NCI-H1694 treated with DMSO at 0.1 percent for 48 hours (cell line): ENCODE data around the gene SLC17A5.
"Not testable (repeated sequence)": the region's sequence is repeated elsewhere in the genome, so short reads cannot be mapped to it uniquely, and the experiment has no call there.

Source experiments
- DNase-seq: peaks from one replicate; lab custom pipeline; 2025; lab: John Stamatoyannopoulos, UW

The SLC17A5 gene

DNA sequence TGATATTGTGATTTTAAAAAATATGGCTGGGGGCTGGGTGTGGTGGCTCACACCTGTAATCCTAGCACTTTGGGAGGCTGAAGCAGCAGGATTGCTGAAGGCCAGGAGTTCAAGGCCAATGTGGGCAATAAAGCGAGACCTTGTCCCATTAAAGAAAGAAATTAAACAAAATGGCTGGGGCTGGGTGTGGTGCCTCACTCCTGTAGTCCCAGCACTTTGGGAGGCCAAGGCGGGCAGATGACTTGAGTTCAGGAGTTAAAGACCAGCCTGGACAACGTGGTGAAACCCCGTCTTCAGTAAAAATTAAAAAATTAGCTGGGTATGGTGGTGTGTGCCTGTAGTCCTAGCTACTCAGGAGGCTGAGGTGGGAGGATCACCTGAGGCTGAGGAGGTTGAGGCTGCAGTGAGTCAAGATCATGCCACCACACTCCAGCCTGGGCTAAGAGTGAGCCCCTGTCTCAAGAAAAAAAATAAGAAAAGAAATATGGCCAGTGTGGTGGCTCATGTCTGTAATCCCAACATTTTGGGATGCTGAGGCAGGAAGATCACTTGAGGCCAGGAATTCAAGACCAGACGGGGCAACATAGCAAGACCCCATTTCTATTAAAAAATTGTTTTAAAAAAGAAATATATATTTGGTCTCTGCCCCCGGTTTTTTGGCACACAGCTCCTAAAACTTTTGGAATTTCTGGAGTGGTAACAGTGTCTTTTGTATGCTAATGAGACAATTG, 39.8 kb downstream of the SLC17A5 start:
- no peak for DNase-seq

DNA sequence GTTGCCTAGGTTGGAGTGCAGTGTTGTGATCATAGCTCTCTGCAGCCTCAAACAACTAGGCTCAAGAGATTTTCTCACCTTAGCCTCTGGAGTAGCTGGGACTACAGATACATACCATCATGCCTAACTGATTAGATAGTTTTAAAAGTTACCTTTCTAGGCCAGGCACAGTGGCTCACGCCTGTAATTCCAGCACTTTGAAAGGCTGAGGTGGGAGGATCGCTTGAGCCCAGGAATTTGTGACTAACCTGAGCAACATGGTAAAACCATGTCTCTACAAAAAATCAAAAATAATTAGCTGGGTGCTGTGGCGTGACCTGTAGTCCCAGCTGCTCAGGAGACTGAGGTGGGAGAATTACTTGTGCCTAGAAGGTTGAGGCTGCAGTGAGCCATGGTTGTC, 41.2 kb downstream of the SLC17A5 start:
- DNase-seq = no peak

DNA sequence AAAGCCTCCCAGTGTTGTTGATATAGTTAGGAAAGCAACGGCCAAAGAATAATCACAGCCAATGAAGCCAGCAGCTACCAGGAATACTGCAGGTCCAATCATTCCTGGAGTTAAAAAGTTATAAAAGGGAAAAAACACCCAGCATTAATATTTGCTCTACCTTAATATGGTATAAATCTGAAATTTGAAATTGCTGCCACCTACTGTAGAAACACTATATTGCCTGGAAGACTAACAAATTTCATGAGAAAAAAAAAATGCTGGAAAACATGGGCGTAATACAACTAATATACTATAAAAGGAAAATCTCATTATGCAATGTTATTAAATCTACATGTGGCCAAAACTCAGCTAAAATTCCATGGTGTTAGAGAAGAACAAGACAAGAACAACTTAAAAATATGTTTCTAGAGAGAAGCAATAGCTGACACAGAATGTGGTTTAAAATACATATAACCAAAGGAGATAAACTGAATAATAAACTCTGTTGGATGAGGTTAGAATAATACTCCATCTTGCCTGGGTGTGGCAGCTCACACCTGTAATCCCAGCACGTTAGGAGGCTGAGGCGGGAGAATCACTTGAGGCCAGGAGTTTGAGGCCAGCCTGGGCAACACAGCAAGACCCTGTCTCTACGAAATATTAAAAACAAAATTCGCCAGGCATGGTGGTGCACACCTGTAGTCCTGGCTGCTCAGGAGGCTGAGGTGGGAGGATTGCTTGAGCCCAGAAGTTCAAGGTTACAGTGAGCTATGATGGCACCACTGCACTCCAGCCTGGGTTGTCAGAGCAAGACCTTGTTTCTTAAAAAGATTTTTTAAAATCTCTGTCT, 43.1 kb downstream of the SLC17A5 start:
- peak; percentile 16 for DNase-seq

DNA sequence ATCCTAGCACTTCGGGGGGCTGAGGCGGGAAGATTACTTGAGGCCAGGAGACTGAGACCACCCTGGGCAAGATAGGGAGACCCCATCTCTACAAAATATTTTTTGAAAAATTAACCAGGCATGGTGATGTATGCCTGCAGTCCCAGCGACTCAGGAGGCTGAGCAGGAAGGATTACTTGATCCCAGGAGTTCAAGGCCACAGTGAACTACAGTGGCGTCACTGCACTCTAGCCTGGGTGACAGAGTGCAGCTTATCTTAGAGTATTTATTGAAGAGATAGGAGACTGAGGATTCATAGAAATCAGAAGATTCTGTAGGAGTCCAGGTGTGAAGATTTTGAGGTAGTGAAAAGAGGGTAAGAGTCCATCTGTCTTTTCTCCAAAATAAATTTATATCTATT, 45.0 kb downstream of the SLC17A5 start:
- DNase-seq = no peak

DNA sequence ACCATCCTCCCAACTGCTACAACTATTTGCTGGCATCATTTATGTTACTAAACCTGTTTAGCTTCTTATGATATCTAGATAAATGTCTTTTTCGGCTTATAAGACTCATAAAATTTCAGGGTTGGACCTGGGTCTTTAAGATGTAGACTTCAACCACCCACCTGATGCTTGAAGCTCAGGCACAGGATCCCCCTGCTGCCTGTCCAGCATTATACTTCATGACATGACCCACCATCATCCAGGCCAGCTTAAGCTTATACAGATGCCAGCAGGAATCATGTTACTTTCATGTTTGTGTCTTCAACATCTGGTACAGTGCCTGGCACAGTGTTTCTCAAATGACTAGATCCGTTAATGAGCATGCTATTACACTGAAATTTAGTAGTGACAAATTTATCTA, 47.4 kb downstream of the SLC17A5 start:
- no peak for DNase-seq

DNA sequence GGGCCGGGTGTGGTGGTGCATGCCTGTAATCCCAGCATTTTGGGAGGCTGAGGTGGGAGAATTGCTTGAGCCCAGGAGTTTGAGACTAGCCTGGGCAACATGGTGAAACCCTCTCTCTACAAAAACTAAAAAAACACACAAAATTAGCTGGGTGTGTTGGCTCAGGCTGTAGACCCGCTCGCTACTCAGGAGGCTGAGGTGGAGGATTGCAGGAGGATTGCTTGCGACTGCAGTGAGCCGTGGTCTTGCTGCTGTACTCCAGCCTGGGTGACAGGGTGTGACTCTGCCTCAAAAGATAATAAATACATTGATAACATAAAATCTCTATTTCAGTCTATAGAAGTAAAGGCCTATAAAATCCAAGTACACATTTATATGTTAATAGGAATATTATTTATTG, 49.3 kb downstream of the SLC17A5 start:
- no peak for DNase-seq

DNA sequence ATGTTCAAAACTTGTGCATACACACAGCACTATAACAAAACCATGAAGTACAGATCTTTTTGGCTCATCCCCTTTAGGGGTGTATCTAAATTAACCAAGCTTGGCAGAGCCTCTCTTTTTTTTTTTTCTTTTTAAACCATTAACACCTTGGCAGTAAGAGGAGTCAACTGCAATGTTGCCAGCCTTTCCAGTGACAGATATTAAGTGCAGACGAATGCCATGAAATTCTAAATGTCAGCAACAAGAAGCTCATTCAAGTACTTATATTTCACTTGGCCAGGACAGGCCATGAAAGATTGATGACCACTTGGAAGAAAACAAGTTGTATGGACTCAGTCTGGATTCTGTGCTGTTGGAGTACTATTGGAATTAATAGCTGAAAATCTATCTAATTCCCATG, 49.8 kb downstream of the SLC17A5 start:
- no peak for DNase-seq

DNA sequence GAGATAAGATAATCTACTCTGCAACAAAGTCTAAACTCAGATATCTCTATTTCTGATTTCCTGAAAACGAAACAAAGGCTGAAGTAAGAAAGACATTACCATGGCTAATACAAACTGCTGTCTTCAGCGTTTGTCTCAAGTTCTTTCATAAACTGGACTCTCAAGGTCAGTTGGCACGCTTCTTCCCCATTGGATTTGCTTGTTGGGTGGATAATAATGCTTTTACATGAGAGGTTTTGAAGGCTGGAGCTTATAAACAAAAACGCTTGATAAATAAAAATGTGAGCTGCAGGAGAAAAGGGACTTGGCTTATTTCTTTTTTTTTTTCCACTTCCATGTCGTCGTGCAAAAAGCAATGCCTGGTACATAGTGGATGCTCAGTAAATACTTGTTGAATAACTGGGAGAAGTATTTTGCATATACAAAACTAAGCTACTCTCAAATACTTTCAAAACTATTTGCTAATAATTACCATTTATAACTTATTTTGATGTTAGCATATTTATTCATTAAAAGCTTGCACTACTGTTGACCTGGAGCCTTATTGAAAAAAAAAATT, 67.3 kb downstream of the SLC17A5 start:
- DNase-seq = no peak

DNA sequence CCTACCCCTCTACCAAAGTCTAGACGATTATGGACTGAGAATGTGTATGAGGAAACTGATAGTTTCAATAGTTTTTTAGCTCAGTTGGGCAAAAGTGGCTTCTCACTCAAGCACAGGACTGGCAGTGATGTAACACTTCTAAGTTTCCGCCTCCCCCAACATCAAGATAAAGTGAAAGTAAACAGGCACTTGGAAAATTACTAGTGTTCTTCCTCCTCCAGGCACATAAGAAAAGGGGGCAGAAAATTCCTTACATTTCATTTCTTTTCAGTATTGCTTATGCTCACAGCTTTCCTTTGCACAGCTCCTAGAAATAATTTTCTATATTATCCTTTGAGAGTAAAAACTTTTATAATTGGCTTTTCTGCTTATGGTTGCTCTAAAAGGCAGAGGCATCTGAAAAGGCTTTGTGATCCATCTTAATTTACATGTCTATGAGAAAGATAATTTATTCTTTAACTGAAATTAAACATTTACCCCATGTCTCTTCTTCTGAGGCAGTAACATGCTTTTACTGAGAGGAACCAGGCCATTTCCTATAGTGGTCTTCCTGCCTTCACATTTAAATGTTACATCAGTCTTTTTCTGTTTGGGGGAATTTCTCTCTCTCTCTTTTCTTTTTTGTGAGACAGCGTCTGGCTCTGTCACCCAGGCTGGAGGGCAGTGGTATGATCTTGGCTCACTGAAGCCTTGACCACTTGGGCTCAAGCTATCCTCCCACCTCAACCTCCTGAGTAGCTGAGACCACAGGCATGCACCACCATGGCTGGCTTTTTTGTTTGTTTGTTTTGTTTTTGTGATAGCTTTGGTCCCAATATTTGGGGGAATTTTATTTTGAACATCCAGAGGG, 68.0 kb downstream of the SLC17A5 start:
- no peak for DNase-seq

DNA sequence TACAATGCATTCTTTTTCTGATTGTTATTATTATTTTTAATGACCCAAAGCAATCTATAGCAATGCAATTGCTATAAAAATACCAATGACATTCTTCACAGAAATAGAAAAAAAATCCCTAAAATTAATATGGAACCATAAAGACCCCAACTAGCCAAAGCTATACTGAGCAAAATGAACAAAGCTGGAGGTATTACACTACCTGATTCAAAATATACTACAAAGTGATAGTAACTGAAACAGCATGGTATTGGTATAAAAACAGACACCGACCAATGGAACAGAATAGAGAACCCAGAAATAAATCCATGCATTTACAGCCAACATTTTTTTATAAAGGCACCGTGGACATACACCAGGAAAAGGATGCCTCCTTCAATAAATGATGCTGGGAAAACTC, 72.5 kb downstream of the SLC17A5 start:
- DNase-seq = no peak

DNA sequence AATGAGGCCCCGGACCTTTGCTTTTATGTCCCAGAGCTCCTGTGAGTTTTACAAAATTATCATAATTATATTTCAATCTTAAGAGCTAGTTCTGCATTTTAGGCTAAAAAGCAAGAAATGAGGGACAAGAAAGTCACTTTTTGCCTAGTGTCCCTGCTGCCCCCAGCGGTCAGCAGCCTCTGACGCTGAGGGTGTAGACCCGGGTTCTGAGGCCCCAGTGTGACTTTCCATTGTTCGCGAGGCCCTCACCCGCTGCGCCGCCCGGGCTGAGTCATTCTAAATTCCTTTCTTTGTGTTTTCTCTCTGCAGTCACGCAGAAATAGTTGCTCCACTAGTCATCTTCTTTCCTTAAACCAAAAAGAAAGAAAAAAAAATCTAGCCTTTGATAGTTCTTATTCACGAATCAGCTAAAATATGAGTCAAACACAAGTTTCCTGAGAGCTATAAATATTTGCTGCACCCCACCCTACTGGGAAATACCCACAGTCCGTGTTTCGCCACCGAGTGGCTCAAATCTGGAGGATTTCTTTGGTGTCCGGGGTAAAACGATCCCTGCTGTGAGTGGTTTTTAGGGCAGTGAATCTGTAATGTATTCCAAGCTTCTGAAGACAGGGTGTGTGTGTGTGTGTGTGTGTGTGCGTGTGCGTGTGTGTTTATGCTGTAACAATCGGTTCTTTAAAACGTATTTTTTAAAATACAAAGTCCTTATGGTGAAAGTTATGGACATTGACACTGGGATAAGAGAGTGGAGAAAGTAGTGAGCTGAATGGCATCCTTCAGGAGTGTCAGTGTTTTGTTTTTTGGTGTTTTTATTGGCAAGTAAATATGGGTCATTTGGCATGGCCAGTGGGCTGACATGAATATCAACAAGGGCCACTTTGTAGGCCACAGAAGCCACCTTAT, 73.3 kb downstream of the SLC17A5 start:
- no peak for DNase-seq

DNA sequence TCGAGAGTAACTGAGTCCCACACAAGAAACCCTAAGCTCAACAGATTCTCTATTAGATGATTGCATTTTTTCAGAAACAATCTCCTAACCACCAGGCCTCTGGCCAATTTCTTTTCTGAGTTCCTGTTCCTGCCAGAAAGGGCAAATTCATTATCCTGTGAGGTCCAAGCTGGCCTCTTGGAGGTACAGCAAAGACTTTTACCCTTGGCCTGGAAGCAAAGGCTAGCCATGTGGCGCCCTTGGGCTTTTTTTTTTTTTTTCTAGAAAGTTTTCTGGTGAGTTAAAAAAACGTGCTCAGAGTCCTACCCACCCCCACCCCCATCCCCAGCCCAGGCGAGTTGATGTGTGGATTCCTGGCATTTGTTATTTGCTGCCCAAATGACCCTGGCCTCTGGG, 73.9 kb downstream of the SLC17A5 start:
- DNase-seq = no peak

DNA sequence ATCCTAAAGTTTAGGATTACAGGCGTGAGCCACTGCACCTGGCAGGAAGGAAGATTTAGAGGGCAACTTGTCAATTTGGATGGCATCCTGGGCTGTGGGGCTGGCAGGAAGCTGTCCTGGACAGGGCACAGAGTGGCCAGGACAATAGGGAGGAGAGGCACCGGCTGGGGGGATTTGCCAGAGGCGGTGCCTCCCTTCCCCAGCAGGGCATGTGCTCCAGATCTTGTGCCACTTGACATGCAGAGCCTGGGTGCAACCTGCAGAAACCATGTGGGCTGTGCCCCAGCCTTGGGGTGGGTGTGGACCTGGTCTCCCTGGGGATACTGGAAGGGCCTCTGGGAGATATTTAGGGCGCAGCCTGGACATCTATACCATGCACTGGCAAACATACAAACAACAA, 74.4 kb downstream of the SLC17A5 start:
- DNase-seq = no peak

DNA sequence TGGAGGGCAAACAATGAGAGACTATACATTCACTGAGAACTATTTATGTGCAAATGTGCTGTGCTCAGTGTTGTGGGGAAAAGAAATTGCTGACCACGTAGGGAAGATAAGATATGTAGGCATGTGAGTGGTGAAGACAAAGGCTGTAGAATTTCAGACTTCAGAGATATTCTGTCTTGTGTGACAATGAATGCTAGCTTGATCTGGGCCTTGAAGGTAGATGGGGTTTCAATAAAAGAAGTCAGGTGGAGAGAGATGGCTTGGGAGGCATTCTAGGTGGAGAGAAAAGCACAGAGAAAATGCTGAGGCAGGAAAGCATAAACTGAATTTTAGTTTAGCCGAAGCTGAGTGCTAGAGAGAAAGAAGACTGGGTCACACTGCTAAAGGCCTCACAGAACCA, 76.1 kb downstream of the SLC17A5 start:
- DNase-seq = no peak

DNA sequence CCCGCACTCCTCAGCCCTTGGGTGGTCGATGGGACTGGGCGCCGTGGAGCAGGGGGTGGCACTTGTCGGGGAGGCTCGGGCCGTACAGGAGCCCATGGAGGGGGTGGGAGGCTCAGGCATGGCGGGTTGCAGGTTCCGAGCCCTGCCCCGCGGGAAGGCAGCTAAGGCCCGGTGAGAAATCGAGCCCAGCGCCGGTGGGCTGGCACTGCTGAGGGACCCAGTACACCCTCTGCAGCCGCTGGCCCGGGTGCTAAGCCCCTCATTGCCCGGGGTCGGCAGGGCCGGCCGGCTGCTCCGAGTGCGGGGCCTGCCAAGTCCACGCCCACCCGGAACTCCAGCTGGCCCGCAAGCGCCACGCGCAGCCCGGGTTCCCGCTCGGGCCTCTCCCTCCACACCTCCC, 81.3 kb downstream of the SLC17A5 start:
- DNase-seq = not testable (repeated sequence)

DNA sequence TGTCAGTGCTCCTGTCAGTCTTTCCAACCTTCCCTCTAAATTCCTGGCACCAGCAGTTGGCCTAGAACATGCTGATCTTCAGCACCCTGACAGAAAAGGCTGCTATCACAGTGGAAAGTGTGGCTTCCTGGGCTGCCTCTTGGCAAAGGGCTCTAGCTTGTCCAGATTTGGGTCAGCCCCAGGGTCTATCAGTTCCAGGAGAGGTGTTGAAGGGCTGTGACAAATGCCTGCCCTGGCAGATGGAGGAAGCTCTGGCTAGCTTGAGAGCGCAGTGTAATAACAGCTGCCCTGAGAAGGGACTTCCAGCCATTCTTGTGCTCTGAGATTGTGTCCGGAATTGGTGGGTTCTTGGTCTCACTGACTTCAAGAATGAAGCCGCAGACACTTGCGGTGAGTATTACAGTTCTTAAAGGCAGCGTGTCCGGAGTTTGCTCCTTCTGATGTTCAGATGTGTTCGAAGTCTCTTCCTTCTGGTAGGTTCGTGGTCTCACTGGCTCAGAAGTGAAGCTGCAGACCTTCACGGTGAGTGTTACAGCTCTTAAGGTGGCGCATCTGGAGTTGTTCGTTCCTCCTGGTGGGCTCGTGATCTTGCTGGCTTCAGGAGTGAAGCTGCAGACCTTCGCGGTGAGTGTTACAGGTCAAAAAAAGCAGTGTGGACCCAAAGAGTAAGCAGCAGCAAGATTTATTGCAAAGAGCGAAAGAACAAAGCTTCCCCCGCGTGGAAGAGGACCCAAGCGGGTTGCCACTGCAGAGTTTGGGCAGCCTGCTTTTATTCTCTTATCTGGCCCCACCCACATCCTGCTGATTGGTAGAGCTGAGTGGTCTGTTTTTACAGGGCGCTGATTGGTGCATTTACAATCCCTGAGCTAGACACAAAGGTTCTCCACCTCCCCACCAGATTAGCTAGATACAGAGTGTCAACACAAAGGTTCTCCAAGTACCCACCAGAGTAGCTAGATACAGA, 82.3 kb downstream of the SLC17A5 start:
- DNase-seq = not testable (repeated sequence)

DNA sequence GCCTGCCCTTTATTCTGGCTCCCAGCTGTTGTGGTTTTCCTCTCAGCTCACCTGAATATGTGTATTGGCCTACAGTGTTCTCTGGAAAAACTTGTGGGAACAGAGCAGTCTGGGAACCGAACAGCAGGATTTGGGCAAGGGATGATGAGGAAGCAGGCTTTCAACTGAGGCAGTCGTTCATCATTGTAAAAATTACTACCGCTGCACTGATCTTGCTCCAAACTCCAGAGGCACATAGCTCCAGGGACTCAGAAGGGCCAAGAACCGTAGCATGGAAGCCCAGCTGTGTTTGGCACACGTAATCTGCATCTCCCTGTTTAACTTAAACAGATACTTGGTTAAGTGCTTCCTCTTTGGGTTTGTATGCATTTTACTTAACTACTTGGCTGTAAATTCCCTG, 84.7 kb downstream of the SLC17A5 start:
- no peak for DNase-seq

DNA sequence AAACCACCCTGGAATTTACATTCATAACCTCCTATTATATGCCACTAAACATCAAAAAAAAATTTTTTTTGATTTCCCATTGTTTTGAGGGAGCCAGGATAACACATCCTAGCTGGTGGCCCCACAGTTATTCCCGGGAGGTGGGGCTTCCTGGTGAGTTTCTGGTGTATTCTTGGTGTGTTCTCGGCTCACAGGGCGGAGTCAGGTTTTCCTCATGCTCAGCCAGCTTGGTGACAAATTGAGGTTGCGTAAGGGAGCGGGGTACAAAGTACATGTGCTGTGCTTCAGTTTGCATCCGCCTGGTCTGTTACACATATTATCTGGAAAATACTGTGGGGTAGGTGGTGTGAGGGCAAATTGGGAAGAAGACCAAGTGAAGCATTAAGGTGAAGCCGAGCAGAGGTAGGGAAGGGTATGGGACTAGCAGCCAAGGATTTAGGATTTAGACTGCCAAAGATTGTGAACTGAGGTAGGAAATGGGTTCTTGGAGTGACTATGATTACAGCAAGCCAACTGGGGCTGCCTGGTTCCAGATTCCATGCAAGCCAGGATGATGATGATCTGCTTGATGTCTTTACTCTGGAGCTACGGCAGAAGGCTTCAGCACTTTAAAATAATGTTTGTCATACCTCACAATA, 86.7 kb downstream of the SLC17A5 start:
- DNase-seq = no peak

DNA sequence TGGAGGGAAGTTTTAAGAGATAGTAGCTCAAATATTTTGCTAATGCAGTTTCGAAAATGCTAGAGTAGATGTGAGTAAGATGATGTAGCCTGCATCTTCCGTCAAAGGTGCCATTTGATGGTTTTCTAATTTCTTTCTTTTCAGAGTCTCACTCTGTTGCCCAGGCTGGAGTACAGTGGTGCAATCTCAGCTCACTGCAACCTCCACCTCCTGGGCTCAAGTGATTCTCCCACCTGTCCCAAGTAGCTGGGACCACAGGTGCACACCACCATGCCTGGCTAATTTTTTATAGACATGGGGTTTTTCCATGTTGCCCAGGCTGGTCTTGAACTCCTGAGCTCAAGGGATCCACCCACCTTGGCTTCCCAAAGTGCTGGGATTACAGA, 87.3 kb downstream of the SLC17A5 start:
- DNase-seq = not testable (repeated sequence)
